Neural progenitor cell (in vitro differentiated cells): ENCODE measurements around the gene RLN3. TPM values are rescaled to one million over a fixed set of nuclear protein-coding genes. Genes with fewer than 3 reads are reported as not detected.

ENCODE experiments used
- DNase-seq: peaks from one replicate; pipeline ENCODE4 v3.0.0-alpha.2; 2016; ENCODE audit warnings: low spot score
- H2AFZ ChIP-seq: fragments of 200-600 bp; sonication (generic); replicated peaks from 2 replicates; pipeline ENCODE4 v1.6.1; 2016; ENCODE audit warnings: antibody characterized with exemption
- H3F3A ChIP-seq: fragments of 200-600 bp; sonication (generic); 2 replicates; pipeline ENCODE4 v1.6.1; 2016; ENCODE audit warnings: antibody characterized with exemption, low read depth
- H3K27ac ChIP-seq: fragments of 200-600 bp; sonication (generic); 2 replicates; pipeline ENCODE4 v1.5.1; 2016; ENCODE audit warnings: mild to moderate bottlenecking
- H3K27me3 ChIP-seq: fragments of 200-600 bp; sonication (generic); 2 replicates; pipeline ENCODE4 v1.6.1; 2016; ENCODE audit warnings: mild to moderate bottlenecking, moderate library complexity
- H3K36me3 ChIP-seq: fragments of 200-600 bp; sonication (generic); 2 replicates; pipeline ENCODE4 v1.5.1; 2016
- H3K4me1 ChIP-seq: fragments of 200-600 bp; sonication (generic); 2 replicates; pipeline ENCODE4 v1.6.1; 2016; ENCODE audit warnings: mixed run types
- H3K4me2 ChIP-seq: fragments of 200-600 bp; sonication (generic); 2 replicates; pipeline ENCODE4 v1.6.1; 2016
- H3K4me3 ChIP-seq: fragments of 200-600 bp; sonication (generic); 2 replicates; pipeline ENCODE4 v1.5.1; 2016
- H3K79me2 ChIP-seq: fragments of 200-600 bp; sonication (generic); 2 replicates; pipeline ENCODE4 v1.6.1; 2016; ENCODE audit warnings: low read depth
- H3K9ac ChIP-seq: fragments of 200-600 bp; sonication (generic); 2 replicates; pipeline ENCODE4 v1.6.1; 2016
- H3K9me3 ChIP-seq: fragments of 200-600 bp; sonication (generic); 2 replicates; pipeline ENCODE4 v1.5.1; 2016; ENCODE audit warnings: low read depth
- H4K20me1 ChIP-seq: fragments of 200-600 bp; sonication (generic); 2 replicates; pipeline ENCODE4 v1.6.1; 2016; ENCODE audit warnings: low read depth
- H3K27ac Mint-ChIP-seq: 3 replicates; pipeline ENCODE4 v1.8.0; 2021; ENCODE audit warnings: mixed read lengths
- H3K27me3 Mint-ChIP-seq: 2 replicates; pipeline ENCODE4 v1.8.0; 2022; ENCODE audit warnings: low read depth, mild to moderate bottlenecking, inconsistent platforms, moderate library complexity, mixed read lengths; ENCODE audit not compliant: insufficient read depth
- H3K36me3 Mint-ChIP-seq: 3 replicates; pipeline ENCODE4 v1.8.0; 2021; ENCODE audit warnings: mixed read lengths
- H3K4me1 Mint-ChIP-seq: 3 replicates; pipeline ENCODE4 v1.8.0; 2021; ENCODE audit warnings: mixed read lengths
- H3K4me3 Mint-ChIP-seq: 3 replicates; pipeline ENCODE4 v1.8.0; 2021; ENCODE audit warnings: mild to moderate bottlenecking, moderate library complexity, mixed read lengths
- H3K9me3 Mint-ChIP-seq: 3 replicates; pipeline ENCODE4 v1.8.0; 2020; ENCODE audit warnings: mixed read lengths
- EZH2 ChIP-seq: fragments of 200-600 bp; sonication (generic); IDR thresholded peaks from 2 replicates; pipeline ENCODE4 v1.6.1; 2017; ENCODE audit warnings: antibody characterized with exemption, mild to moderate bottlenecking, moderate library complexity
- EZH2phosphoT487 ChIP-seq: fragments of 200-600 bp; sonication (generic); IDR thresholded peaks from 2 replicates; pipeline ENCODE4 v1.6.1; 2017; ENCODE audit warnings: antibody characterized with exemption
- total RNA-seq: library from RNA; depleted of rRNA; stranded (reverse); fragments of >200 nt; gene quantifications from 2 replicates; pipeline ENCODE4 v1.2.3, GENCODE V29; 2015; ENCODE audit warnings: low replicate concordance
- TF ChIP-seq, protein P1 (sequence below): fragments of 200-600 bp; sonication (generic); IDR thresholded peaks from 2 replicates; pipeline ENCODE4 v1.5.1; 2017; ENCODE audit warnings: antibody characterized with exemption, mild to moderate bottlenecking

Gene RLN3
- total RNA-seq, 1 donor from 2014 or later, result not detected

DNA sequence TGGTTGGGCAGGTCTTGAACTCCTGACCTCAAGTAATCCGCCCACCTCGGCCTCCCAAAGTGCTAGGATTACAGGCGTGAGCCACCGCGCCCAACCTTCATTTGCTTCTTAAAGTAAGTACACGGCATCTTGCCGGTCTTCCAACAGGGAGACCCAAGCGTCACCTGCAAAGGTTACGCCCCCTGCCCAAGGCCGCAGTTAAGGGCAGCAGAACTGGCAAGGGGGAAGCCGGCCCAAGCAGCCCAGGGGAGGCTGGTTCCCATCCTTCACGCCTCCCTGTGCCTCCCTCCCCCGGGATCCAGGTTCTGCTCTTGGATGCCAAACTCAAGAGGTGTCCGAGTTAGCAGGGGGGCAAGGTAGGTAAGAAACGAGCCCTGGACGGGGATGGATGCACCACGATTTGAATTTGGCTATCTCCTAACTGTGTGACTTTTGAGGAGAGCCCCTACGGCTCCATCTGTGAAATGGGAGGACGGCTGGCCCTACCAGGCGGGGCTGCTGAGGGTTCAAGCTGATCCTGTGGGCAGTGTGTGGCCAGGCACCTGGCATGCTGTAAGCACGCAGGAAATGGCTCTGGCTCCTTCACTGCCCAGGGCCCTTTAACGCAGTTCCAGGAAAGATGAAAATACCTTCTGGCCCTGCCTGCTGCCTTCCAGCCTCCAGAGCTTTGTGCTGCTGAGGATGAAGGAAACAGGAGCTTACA, 30.9 kb upstream of the RLN3 start:
- H3K36me3 ChIP-seq, result peaks cover 4% of the 10 kb centered on the region
- H3K79me2 ChIP-seq, result peaks cover 30% of the 10 kb centered on the region
- Mint-ChIP-seq H3K27ac (no peak overlapping the region), H3K9me3 (peaks cover 10% of the 10 kb centered on the region), H3K4me1 (peaks cover 2% of the 10 kb centered on the region), H3K27me3 (peaks cover 3% of the 10 kb centered on the region), H3K4me3 (no peak overlapping the region), H3K36me3 (peaks cover 19% of the 10 kb centered on the region)
- no peak overlapping the region for H3K4me3 ChIP-seq
- no peak overlapping the region for H3K4me2 ChIP-seq
- H2AFZ ChIP-seq, result no peak overlapping the region
- H3K27ac ChIP-seq, result no peak overlapping the region
- no peak for DNase-seq
- no peaks in the 10 kb centered on the region for H4K20me1 ChIP-seq
- H3K27me3 ChIP-seq, result no peaks in the 10 kb centered on the region
- H3F3A ChIP-seq, result no peaks in the 10 kb centered on the region
- H3K9me3 ChIP-seq, result no peaks in the 10 kb centered on the region
- TF ChIP-seq EZH2 (no peak), EZH2phosphoT487 (no peak)
- no peak overlapping the region for H3K9ac ChIP-seq
- no peaks in the 10 kb centered on the region for H3K4me1 ChIP-seq

DNA sequence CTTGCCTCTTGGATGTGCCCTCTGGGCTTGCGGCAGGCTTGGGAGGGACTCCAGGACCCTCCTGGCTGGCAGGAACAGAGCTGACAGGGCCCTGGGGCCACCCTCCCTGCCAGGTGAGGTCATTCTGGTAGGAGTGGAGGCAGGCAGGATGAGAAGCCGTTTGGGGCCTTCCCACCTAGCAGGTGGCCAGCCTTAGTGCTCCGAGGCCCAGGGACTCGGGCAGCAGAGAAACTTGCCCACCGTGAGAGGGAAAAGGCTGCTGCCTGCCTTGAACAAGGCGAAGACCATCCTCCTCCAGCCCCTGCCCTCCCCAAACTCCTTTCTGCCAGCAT, 30.4 kb upstream of the RLN3 start:
- Mint-ChIP-seq H3K4me1 (peaks cover 2% of the 10 kb centered on the region), H3K4me3 (no peak overlapping the region), H3K9me3 (peaks cover 10% of the 10 kb centered on the region), H3K36me3 (peaks cover 17% of the 10 kb centered on the region), H3K27me3 (no peaks in the 10 kb centered on the region), H3K27ac (no peak overlapping the region)
- Histone ChIP-seq H2AFZ (no peak overlapping the region), H3K27ac (no peak overlapping the region), H3K9ac (no peak overlapping the region), H4K20me1 (no peaks in the 10 kb centered on the region), H3K9me3 (no peaks in the 10 kb centered on the region), H3K79me2 (peaks cover 30% of the 10 kb centered on the region), H3K36me3 (peaks cover 4% of the 10 kb centered on the region), H3K4me3 (no peak overlapping the region), H3K27me3 (no peaks in the 10 kb centered on the region), H3K4me2 (no peak overlapping the region), H3K4me1 (no peaks in the 10 kb centered on the region), H3F3A (no peaks in the 10 kb centered on the region)
- TF ChIP-seq EZH2phosphoT487, result no peak
- TF ChIP-seq EZH2, result no peak
- TF ChIP-seq, protein P1, sequence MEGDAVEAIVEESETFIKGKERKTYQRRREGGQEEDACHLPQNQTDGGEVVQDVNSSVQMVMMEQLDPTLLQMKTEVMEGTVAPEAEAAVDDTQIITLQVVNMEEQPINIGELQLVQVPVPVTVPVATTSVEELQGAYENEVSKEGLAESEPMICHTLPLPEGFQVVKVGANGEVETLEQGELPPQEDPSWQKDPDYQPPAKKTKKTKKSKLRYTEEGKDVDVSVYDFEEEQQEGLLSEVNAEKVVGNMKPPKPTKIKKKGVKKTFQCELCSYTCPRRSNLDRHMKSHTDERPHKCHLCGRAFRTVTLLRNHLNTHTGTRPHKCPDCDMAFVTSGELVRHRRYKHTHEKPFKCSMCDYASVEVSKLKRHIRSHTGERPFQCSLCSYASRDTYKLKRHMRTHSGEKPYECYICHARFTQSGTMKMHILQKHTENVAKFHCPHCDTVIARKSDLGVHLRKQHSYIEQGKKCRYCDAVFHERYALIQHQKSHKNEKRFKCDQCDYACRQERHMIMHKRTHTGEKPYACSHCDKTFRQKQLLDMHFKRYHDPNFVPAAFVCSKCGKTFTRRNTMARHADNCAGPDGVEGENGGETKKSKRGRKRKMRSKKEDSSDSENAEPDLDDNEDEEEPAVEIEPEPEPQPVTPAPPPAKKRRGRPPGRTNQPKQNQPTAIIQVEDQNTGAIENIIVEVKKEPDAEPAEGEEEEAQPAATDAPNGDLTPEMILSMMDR, result no peak
- DNase-seq, result no peak

DNA sequence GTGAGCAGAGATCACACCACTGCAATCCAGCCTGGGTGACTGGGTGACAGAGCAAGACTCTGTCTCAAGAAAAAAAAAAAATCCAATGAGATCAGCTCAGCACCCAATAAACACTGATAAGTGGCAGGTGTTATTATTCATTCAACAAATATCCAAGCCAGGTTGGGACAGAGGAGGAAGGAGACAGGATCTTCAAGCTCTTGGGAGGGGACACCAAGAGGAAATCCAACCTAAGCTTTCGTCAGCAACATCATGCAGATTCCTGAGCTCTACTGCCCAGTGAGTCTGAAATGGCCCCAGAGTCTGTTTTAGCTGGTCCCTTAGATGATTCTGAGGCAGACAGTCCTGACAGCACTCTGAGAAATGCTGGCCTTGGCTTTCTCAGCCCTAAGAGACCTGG, 29.5 kb upstream of the RLN3 start:
- Histone ChIP-seq H3K36me3 (peaks cover 4% of the 10 kb centered on the region), H3K9ac (no peak overlapping the region), H3K27me3 (no peaks in the 10 kb centered on the region), H3K79me2 (peaks cover 30% of the 10 kb centered on the region), H2AFZ (no peak overlapping the region), H3K9me3 (no peaks in the 10 kb centered on the region), H3K4me1 (no peaks in the 10 kb centered on the region), H3K4me3 (no peak overlapping the region), H3K4me2 (no peak overlapping the region), H3F3A (no peaks in the 10 kb centered on the region), H4K20me1 (no peaks in the 10 kb centered on the region), H3K27ac (no peak overlapping the region)
- Mint-ChIP-seq H3K9me3 (peaks cover 10% of the 10 kb centered on the region), H3K27me3 (no peaks in the 10 kb centered on the region), H3K27ac (no peak overlapping the region), H3K4me3 (no peak overlapping the region), H3K36me3 (peaks cover 15% of the 10 kb centered on the region), H3K4me1 (peaks cover 2% of the 10 kb centered on the region)
- DNase-seq, result no peak
- no peak for TF ChIP-seq EZH2phosphoT487
- TF ChIP-seq, protein P1, result no peak
- TF ChIP-seq EZH2, result no peak

DNA sequence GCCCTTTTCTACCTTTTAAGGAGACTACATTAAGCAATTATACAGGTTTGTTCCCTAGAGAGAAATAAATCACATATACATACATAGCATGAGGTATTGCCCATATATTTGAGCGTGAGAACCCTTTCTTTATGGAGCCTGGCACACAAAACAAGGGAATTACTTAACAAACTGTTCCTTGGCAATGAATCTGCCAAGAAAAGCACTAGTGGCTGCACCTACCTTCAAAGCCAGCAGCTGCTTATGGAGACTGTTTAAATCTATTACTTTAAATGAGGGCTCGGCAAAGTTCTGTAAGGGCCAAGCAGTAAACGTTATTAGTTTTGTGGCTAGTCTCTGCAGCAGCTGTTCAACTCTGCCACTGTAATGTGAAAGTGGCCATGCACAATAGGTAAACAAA, 28.9 kb upstream of the RLN3 start:
- Histone ChIP-seq H3K4me3 (no peak overlapping the region), H3K36me3 (peaks cover 4% of the 10 kb centered on the region), H2AFZ (no peak overlapping the region), H3K9ac (no peak overlapping the region), H3K27me3 (no peaks in the 10 kb centered on the region), H3F3A (no peaks in the 10 kb centered on the region), H3K27ac (no peak overlapping the region), H3K9me3 (no peaks in the 10 kb centered on the region), H4K20me1 (no peaks in the 10 kb centered on the region), H3K4me1 (no peaks in the 10 kb centered on the region), H3K4me2 (no peak overlapping the region), H3K79me2 (peaks cover 31% of the 10 kb centered on the region)
- H3K36me3 Mint-ChIP-seq, result peaks cover 15% of the 10 kb centered on the region
- no peak for DNase-seq
- H3K4me1 Mint-ChIP-seq, result peaks cover 2% of the 10 kb centered on the region
- TF ChIP-seq, protein P1, result no peak
- no peak for TF ChIP-seq EZH2phosphoT487
- no peak for TF ChIP-seq EZH2
- H3K4me3 Mint-ChIP-seq, result no peak overlapping the region
- no peaks in the 10 kb centered on the region for H3K27me3 Mint-ChIP-seq
- no peak overlapping the region for H3K27ac Mint-ChIP-seq
- peaks cover 10% of the 10 kb centered on the region for H3K9me3 Mint-ChIP-seq
